Keratinocyte (primary cell): ENCODE measurements around the gene SMARCA4. TPM values are rescaled to one million over a fixed set of nuclear protein-coding genes. Genes with fewer than 3 reads are reported as not detected.

Experiments used
- DNase-seq: peaks from one replicate; pipeline ENCODE4 v3.0.0-alpha.2; 2011; ENCODE audit warnings: low read depth, missing footprints, low spot score
- FAIRE-seq: peaks from 2 replicates; lab custom pipeline; 2011; peaks lifted over from hg19 to GRCh38; lab: Jason Lieb, UNC
- H2AFZ ChIP-seq: 2 replicates; pipeline ENCODE4 v1.6.0; 2012; ENCODE audit warnings: low read length, control low read depth, inconsistent platforms; ENCODE audit not compliant: control insufficient read depth
- H3K27ac ChIP-seq: 2 replicates; pipeline ENCODE4 v1.5.1; 2011; ENCODE audit warnings: low read length; ENCODE audit not compliant: control insufficient read depth, insufficient read depth
- H3K27me3 ChIP-seq: 3 replicates; pipeline ENCODE4 v1.6.0; 2011; ENCODE audit warnings: low read length; ENCODE audit not compliant: control insufficient read depth, insufficient read depth; ENCODE audit errors: extremely low read depth
- H3K36me3 ChIP-seq, 2 experiments: 2 replicates in 1 of 2; 3 replicates in 1 of 2; pipeline ENCODE4 v1.5.1; 2011; ENCODE audit warnings: low read length in 2 of 2, mild to moderate bottlenecking in 1 of 2; ENCODE audit not compliant: control insufficient read depth in 2 of 2, insufficient read depth in 2 of 2; ENCODE audit errors: extremely low read depth in 1 of 2
- H3K4me1 ChIP-seq: 3 replicates; pipeline ENCODE4 v1.5.1; 2011; ENCODE audit warnings: low read length; ENCODE audit not compliant: control insufficient read depth, insufficient read depth; ENCODE audit errors: extremely low read depth
- H3K4me2 ChIP-seq: 3 replicates; pipeline ENCODE4 v1.6.0; 2011; ENCODE audit warnings: low read depth, low read length; ENCODE audit not compliant: control insufficient read depth, insufficient read depth; ENCODE audit errors: extremely low read depth
- H3K4me3 ChIP-seq, 3 experiments: fragments of 200-600 bp in 1 of 3; sonication (generic) in 1 of 3; 2 replicates in 2 of 3; 3 replicates in 1 of 3; pipeline ENCODE4 v1.5.1; 2011 to 2016; ENCODE audit warnings: low read length in 3 of 3, mild to moderate bottlenecking in 3 of 3, control low read depth in 2 of 3, inconsistent platforms in 1 of 3, low read depth in 1 of 3, mixed read lengths in 1 of 3, mixed run types in 1 of 3, moderate library complexity in 1 of 3; ENCODE audit not compliant: control insufficient read depth in 2 of 3, insufficient read depth in 2 of 3; ENCODE audit errors: extremely low read depth in 1 of 3
- H3K79me2 ChIP-seq: 2 replicates; pipeline ENCODE4 v1.6.0; 2012; ENCODE audit warnings: low read length; ENCODE audit not compliant: control insufficient read depth, insufficient read depth
- H3K9ac ChIP-seq: 3 replicates; pipeline ENCODE4 v1.6.0; 2011; ENCODE audit warnings: low read length; ENCODE audit not compliant: control insufficient read depth, insufficient read depth; ENCODE audit errors: extremely low read depth
- H3K9me1 ChIP-seq: 3 replicates; pipeline ENCODE4 v1.6.0; 2011; ENCODE audit warnings: low read length; ENCODE audit not compliant: control insufficient read depth, insufficient read depth; ENCODE audit errors: extremely low read depth
- H3K9me3 ChIP-seq: 2 replicates; pipeline ENCODE4 v1.5.1; 2012; ENCODE audit warnings: low read depth, low read length; ENCODE audit not compliant: control insufficient read depth
- H4K20me1 ChIP-seq: 3 replicates; pipeline ENCODE4 v1.6.0; 2011; ENCODE audit warnings: low read length; ENCODE audit not compliant: control insufficient read depth, insufficient read depth; ENCODE audit errors: extremely low read depth
- EZH2 ChIP-seq: IDR thresholded peaks from one replicate; pipeline ENCODE4 v1.6.1; 2012; ENCODE audit warnings: inconsistent platforms, mild to moderate bottlenecking, low read length, moderate library complexity
- dilution Hi-C: fragments of 300-500 bp; cut with MboI; formaldehyde crosslinking; loops from one replicate; pipeline ENCODE4 v1.7.0; 2020; ENCODE audit warnings: low sequenced_read_pairs; ENCODE audit not compliant: extremely low pct_ligation_motif_present
- polyA plus RNA-seq, 5 experiments: library from polyadenylated mRNA; depleted of rRNA in 3 of 5; stranded (reverse) in 3 of 5; stranded (forward) in 1 of 5; unstranded in 1 of 5; fragments of >200 nt; gene quantifications; 1 replicate in 1 of 5; 2 replicates in 3 of 5; 3 replicates in 1 of 5; pipeline versions ENCODE4 v1.2.1 to v1.2.3, GENCODE V29; 2011 to 2012; ENCODE audit warnings: missing spikeins in 2 of 5, low read depth in 1 of 5, low replicate concordance in 1 of 5
- TF ChIP-seq, protein P1 (sequence below), 3 experiments: IDR thresholded peaks in 1 of 3; conservative IDR thresholded peaks in 1 of 3; optimal IDR thresholded peaks in 1 of 3; 2 replicates in 2 of 3; 3 replicates in 1 of 3; pipeline versions ENCODE3 to v1.5.1; 2011; ENCODE audit warnings: low read length in 3 of 3, mild to moderate bottlenecking in 3 of 3, moderate library complexity in 2 of 3, control low read depth in 1 of 3, inconsistent platforms in 1 of 3; ENCODE audit not compliant: insufficient read depth in 2 of 3; ENCODE audit errors: extremely low read depth in 1 of 3

The SMARCA4 gene
- polyA plus RNA-seq, 1 donor (not counting 4 experiments of a cell fraction or from before 2014, with no cell fraction given): 33.1 TPM

DNA sequence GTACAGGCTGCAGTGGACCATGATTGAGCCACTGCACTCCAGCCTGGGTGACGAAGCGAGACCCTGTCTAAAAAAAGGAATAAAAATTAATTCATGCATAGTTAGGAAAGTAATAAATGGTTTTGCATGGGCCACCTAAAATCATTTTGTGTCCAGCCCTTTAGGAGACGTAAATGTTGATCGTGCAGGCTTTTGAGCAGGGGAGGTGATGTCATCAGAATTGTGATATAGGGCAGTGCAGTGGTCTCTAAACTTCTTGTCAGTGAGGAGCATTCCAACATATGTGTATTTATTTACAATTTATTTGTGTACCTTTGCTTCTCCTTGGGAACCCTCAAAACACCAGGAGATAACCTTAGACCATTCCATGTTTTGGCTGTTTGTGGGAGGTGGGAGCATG lies 3.0 kb downstream of the SMARCA4 start:
- Histone ChIP-seq H3K36me3 (peaks cover 0 to 6% of the 10 kb centered on the region in 2 experiments), H3K79me2 (peaks cover 72% of the 10 kb centered on the region), H3K27me3 (no peaks in the 10 kb centered on the region), H3K4me3 (no peak overlapping the region), H3K27ac (no peak overlapping the region), H3K9ac (no peak overlapping the region), H2AFZ (no peak overlapping the region), H3K9me1 (peaks cover 3% of the 10 kb centered on the region), H4K20me1 (peaks cover 24% of the 10 kb centered on the region), H3K4me2 (peak overlapping the region; percentile 98), H3K9me3 (no peaks in the 10 kb centered on the region), H3K4me1 (peaks cover 21% of the 10 kb centered on the region)
- DNase-seq (no peak), FAIRE-seq (no peak)
- dilution Hi-C loops: no loop called here
- no peak for TF ChIP-seq EZH2
- TF ChIP-seq, protein P1, sequence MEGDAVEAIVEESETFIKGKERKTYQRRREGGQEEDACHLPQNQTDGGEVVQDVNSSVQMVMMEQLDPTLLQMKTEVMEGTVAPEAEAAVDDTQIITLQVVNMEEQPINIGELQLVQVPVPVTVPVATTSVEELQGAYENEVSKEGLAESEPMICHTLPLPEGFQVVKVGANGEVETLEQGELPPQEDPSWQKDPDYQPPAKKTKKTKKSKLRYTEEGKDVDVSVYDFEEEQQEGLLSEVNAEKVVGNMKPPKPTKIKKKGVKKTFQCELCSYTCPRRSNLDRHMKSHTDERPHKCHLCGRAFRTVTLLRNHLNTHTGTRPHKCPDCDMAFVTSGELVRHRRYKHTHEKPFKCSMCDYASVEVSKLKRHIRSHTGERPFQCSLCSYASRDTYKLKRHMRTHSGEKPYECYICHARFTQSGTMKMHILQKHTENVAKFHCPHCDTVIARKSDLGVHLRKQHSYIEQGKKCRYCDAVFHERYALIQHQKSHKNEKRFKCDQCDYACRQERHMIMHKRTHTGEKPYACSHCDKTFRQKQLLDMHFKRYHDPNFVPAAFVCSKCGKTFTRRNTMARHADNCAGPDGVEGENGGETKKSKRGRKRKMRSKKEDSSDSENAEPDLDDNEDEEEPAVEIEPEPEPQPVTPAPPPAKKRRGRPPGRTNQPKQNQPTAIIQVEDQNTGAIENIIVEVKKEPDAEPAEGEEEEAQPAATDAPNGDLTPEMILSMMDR (optimal IDR thresholded peaks at IDR 0.05 in 1 of 3, IDR thresholded peaks at IDR 0.05 in 1 of 3, conservative IDR thresholded peaks at IDR 0.05 in 1 of 3; ENCODE audit: extremely low read depth in 1 of 3, insufficient read depth in 2 of 3, low read length in 3 of 3): no peak

DNA sequence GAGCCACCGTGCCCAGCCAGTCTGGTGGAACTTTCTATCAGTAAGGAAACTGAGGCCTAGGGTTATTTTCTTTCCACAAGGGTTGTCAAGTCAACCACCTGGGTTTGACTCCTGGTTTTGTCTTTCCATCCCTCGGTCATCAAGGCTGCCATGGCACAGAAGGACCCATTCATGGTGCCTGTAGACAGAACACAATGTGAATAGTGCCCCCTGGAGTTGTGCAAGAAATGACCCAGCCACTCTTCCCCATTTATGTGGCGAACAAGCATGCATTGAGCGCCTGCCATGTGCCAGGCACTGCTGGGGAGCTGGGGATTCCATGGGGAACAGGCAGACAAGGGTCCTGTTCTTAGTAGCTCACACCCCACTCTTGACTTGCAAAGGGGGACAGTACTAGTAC lies 4.1 kb downstream of the SMARCA4 start:
- Histone ChIP-seq H2AFZ (no peak overlapping the region), H3K36me3 (peaks cover 0 to 6% of the 10 kb centered on the region in 2 experiments), H3K9me1 (peaks cover 8% of the 10 kb centered on the region), H3K27me3 (no peaks in the 10 kb centered on the region), H3K9me3 (no peaks in the 10 kb centered on the region), H3K9ac (no peak overlapping the region), H3K4me3 (no peak overlapping the region), H3K4me2 (no peak overlapping the region), H3K27ac (no peak overlapping the region), H4K20me1 (peaks cover 27% of the 10 kb centered on the region), H3K79me2 (peaks cover 80% of the 10 kb centered on the region), H3K4me1 (peaks cover 17% of the 10 kb centered on the region)
- no peak for TF ChIP-seq EZH2
- TF ChIP-seq, protein P1 (optimal IDR thresholded peaks at IDR 0.05 in 1 of 3, IDR thresholded peaks at IDR 0.05 in 1 of 3, conservative IDR thresholded peaks at IDR 0.05 in 1 of 3; ENCODE audit: extremely low read depth in 1 of 3, insufficient read depth in 2 of 3, low read length in 3 of 3): peak in 2 of 3 experiments; percentile 19
- DNase-seq: no peak
- no peak for FAIRE-seq
- dilution Hi-C loops: no loop called here
